MCF 10A (cell line): Measurements from ENCODE around the gene GSKIP. TPM values are rescaled to one million over a fixed set of nuclear protein-coding genes. Genes with fewer than 3 reads are reported as not detected.

ENCODE experiments used
- Bru-seq: library from RNA; stranded (reverse); fragments of 400-500 nt; gene quantifications from one replicate; lab custom pipeline; 2021; lab: Mats Ljungman, UMichigan
- BruChase-seq, 2 experiments: library from RNA; stranded (reverse); fragments of 400-500 nt; gene quantifications; one replicate each; lab custom pipeline; 2021; lab: Mats Ljungman, UMichigan
- BruUV-seq: library from RNA; stranded (reverse); fragments of 400-500 nt; replicated peaks from 2 replicates; lab custom pipeline; 2021; lab: Mats Ljungman, UMichigan
- CTCF ChIA-PET: fragments of 300-600 bp; sonication (Branson Sonifier 250); formaldehyde crosslinking; extraction: SDS; loops from one replicate; lab custom pipeline; 2021; ENCODE audit warnings: antibody characterized with exemption, inconsistent platforms; lab: Yijun Ruan, JAX
- POLR2A ChIA-PET: fragments of 300-600, 350-650 bp; sonication (Branson Sonifier 250); formaldehyde crosslinking; extraction: SDS; loops from one replicate; lab custom pipeline; 2020; ENCODE audit warnings: antibody characterized with exemption, inconsistent platforms; lab: Yijun Ruan, JAX
- DNase-seq: peaks from one replicate; pipeline ENCODE4 v3.0.0-alpha.2; 2018; ENCODE audit not compliant: unreplicated experiment
- H3K27ac Mint-ChIP-seq: one replicate; pipeline ENCODE4 v1.8.0; 2022; ENCODE audit warnings: mild to moderate bottlenecking, low read depth, mixed read lengths; ENCODE audit not compliant: unreplicated experiment
- H3K27me3 Mint-ChIP-seq: one replicate; pipeline ENCODE4 v1.8.0; 2022; ENCODE audit warnings: mixed read lengths; ENCODE audit not compliant: insufficient read depth, unreplicated experiment
- H3K36me3 Mint-ChIP-seq: one replicate; pipeline ENCODE4 v1.8.0; 2022; ENCODE audit warnings: mild to moderate bottlenecking, moderate library complexity, mixed read lengths; ENCODE audit not compliant: insufficient read depth, unreplicated experiment
- H3K4me1 Mint-ChIP-seq: one replicate; pipeline ENCODE4 v1.8.0; 2022; ENCODE audit warnings: mixed read lengths; ENCODE audit not compliant: insufficient read depth, unreplicated experiment
- H3K4me3 Mint-ChIP-seq: one replicate; pipeline ENCODE4 v1.8.0; 2022; ENCODE audit warnings: mild to moderate bottlenecking, moderate library complexity, mixed read lengths; ENCODE audit not compliant: unreplicated experiment
- H3K9me3 Mint-ChIP-seq: one replicate; pipeline ENCODE4 v1.8.0; 2022; ENCODE audit warnings: mixed read lengths; ENCODE audit not compliant: unreplicated experiment
- intact Hi-C: fragments of 100-400 bp; cut with micrococcal nuclease; formaldehyde crosslinking; loops from 2 replicates; pipeline ENCODE4 v1.14.1; 2022
- long read RNA-seq: library from polyadenylated mRNA; stranded (forward); transcript quantifications from one replicate; pipeline ENCODE4 v2.0.0, GENCODE V29; 2022
- total RNA-seq: library from RNA; stranded (reverse); gene quantifications from 2 replicates; pipeline ENCODE4 v1.2.3, GENCODE V29; 2022
- TF ChIP-seq, protein P1 (sequence below): fragments of 200-600 bp; IDR thresholded peaks from one replicate; pipeline ENCODE4 v1.8.0; 2022; ENCODE audit warnings: antibody characterized with exemption, mild to moderate bottlenecking; ENCODE audit not compliant: unreplicated experiment

Gene GSKIP
- total RNA-seq (19.8 and 22.5 TPM in 2 replicates), Bru-seq, nascent RNA (percentile 67 among the genes with signal in this experiment), BruChase-seq, experiment 1, labeled RNA remaining after a 6-hour chase (percentile 79 among the genes with signal in this experiment), BruChase-seq, experiment 2, labeled RNA remaining after a 2-hour chase (percentile 73 among the genes with signal in this experiment)
- long read RNA-seq, transcript GSKIP-205 (4 exons, 2,218 nt), result major isoform, 64 of 73 reads
- long read RNA-seq, partial matches to known transcripts, result 6 of 73 reads
- long read RNA-seq, other reads (novel, unspliced or antisense), result 2 of 73 reads

DNA sequence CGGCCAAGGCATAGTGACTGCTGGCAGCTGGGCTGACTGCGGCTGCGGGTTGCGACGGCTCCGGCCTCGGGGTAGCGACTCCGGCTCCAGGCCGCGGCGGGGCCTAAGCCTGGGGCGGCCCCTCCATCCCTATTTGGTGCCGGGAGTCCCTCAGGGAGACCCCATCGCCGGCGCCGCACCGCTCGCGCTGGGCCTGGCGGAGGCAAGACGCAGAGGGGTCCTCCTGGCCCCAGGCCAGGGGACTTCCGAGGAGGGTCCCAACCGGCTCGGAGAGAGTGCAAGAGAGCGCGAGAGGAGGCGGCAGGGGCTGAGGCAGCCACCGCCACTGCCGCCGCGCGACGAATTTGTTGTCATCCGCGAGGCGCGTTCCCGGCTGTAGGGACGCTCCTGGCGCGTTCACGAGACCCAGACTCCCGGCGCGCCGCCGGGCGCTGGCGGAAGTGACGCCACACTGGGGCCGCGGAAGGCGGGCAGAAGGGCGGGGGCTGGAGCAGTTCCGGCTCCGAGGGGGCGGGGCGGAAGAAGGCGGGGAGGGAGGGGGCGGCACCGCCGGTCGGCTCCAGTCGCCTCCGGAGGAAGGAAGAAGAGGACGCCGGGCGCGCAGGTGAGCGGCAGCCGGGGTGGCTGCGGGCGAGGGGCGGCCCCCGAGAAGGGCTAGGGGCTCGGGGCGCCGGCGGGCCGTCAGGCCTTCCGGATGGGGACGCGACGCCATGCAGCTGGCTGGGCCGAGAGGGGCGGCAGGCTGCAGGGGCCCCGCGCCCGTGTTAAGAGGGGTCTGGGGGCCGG is at the start of gene GSKIP, which contains the start of gene ATG2B:
Gene GSKIP (plus strand): TSS at position 562 of the 786 bp plus-strand sequence. CDS start 18,722 bp downstream, outside the sequence.
Gene ATG2B (minus strand): TSS at position 377 of the 786 bp plus-strand sequence. CDS start 365 bp downstream, at position 12.
- Mint-ChIP-seq H3K4me1 (peaks cover 28% of the 10 kb centered on the region), H3K9me3 (no peaks in the 10 kb centered on the region), H3K27ac (peak within 1 kb of the TSS; percentile 69), H3K27me3 (no peaks in the 10 kb centered on the region), H3K36me3 (no peaks in the 10 kb centered on the region), H3K4me3 (peak within 1 kb of the TSS; percentile 95)
- peak; percentile 89 for DNase-seq
- CTCF ChIA-PET, result interaction anchor here (0.7 kb wide), 1 partner anchor 262 kb away, joined by 3 read pairs; no protein-coding TSS in a partner anchor
- BruUV-seq, result no TSS peak
- POLR2A ChIA-PET, result interaction anchor here (0.7 to 2.2 kb wide), 18 partner anchors 9 to 831 kb away, joined by 3 to 16 read pairs (median 3); partner anchors contain the start of gene AK7
- intact Hi-C loops, result loop anchor here (1.0 kb wide), 1 partner anchor 61 kb away; no protein-coding TSS in a partner anchor
- TF ChIP-seq, protein P1, sequence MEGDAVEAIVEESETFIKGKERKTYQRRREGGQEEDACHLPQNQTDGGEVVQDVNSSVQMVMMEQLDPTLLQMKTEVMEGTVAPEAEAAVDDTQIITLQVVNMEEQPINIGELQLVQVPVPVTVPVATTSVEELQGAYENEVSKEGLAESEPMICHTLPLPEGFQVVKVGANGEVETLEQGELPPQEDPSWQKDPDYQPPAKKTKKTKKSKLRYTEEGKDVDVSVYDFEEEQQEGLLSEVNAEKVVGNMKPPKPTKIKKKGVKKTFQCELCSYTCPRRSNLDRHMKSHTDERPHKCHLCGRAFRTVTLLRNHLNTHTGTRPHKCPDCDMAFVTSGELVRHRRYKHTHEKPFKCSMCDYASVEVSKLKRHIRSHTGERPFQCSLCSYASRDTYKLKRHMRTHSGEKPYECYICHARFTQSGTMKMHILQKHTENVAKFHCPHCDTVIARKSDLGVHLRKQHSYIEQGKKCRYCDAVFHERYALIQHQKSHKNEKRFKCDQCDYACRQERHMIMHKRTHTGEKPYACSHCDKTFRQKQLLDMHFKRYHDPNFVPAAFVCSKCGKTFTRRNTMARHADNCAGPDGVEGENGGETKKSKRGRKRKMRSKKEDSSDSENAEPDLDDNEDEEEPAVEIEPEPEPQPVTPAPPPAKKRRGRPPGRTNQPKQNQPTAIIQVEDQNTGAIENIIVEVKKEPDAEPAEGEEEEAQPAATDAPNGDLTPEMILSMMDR, result no peak

GRCh38 chr14:96316087-96316486 is 47.2 kb upstream of the GSKIP start:
- intact Hi-C loops, result no loop called here
- BruUV-seq, result no TSS peak
- TF ChIP-seq, protein P1, result no peak
- ChIA-PET CTCF (interaction anchor here (0.8 to 1.3 kb wide), 3 partner anchors 19 to 107 kb away, joined by 4 read pairs; no protein-coding TSS in a partner anchor), POLR2A (no interaction called here)
- H3K27me3 Mint-ChIP-seq, result no peaks in the 10 kb centered on the region
- DNase-seq, result no peak
- no peaks in the 10 kb centered on the region for H3K9me3 Mint-ChIP-seq
- no peak overlapping the region for H3K4me3 Mint-ChIP-seq
- no peaks in the 10 kb centered on the region for H3K4me1 Mint-ChIP-seq
- H3K27ac Mint-ChIP-seq, result no peak overlapping the region
- peaks cover 66% of the 10 kb centered on the region for H3K36me3 Mint-ChIP-seq

GRCh38 chr14:96318836-96319235 is 44.5 kb upstream of the GSKIP start:
- POLR2A ChIA-PET, result no interaction called here
- DNase-seq, result no peak
- no TSS peak for BruUV-seq
- Mint-ChIP-seq H3K4me1 (no peaks in the 10 kb centered on the region), H3K9me3 (no peaks in the 10 kb centered on the region), H3K27me3 (no peaks in the 10 kb centered on the region), H3K4me3 (no peak overlapping the region), H3K36me3 (peaks cover 63% of the 10 kb centered on the region), H3K27ac (no peak overlapping the region)
- CTCF ChIA-PET, result no interaction called here
- intact Hi-C loops, result no loop called here
- TF ChIP-seq, protein P1, result no peak

DNA sequence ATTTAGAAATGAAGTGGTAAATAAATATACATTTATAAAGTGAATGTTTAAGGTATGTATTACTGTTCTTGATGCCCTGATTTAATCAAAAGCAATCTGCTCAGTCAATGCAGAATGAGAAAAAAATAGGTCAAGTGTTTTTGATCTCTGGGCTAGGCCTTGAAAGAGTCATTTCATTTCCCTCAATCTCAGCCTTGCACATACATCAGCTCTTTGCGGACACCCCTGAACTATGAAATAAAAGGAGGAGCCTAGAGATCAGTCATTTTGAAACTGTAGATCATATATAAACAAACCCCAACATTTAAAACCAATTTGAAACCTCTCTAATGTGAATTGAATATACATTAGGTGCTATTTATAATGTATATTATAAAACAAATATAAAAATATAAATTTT is 42.7 kb upstream of the GSKIP start:
- H3K4me3 Mint-ChIP-seq, result no peak overlapping the region
- H3K36me3 Mint-ChIP-seq, result peaks cover 63% of the 10 kb centered on the region
- TF ChIP-seq, protein P1, result no peak
- H3K27me3 Mint-ChIP-seq, result no peaks in the 10 kb centered on the region
- ChIA-PET POLR2A (no interaction called here), CTCF (no interaction called here)
- H3K27ac Mint-ChIP-seq, result no peak overlapping the region
- intact Hi-C loops, result no loop called here
- DNase-seq, result no peak
- H3K9me3 Mint-ChIP-seq, result no peaks in the 10 kb centered on the region
- no peaks in the 10 kb centered on the region for H3K4me1 Mint-ChIP-seq
- BruUV-seq, result no TSS peak
